ENCODE measurements around the gene UBTF. TPM values are rescaled to one million over a fixed set of nuclear protein-coding genes. Genes with fewer than 3 reads are reported as not detected.
A peak's percentile ranks its signal among the peaks of the same experiment; 100 is the strongest.

UBTF gene
- total RNA-seq, 1 donor from 2014 or later: 22.9 TPM

DNA sequence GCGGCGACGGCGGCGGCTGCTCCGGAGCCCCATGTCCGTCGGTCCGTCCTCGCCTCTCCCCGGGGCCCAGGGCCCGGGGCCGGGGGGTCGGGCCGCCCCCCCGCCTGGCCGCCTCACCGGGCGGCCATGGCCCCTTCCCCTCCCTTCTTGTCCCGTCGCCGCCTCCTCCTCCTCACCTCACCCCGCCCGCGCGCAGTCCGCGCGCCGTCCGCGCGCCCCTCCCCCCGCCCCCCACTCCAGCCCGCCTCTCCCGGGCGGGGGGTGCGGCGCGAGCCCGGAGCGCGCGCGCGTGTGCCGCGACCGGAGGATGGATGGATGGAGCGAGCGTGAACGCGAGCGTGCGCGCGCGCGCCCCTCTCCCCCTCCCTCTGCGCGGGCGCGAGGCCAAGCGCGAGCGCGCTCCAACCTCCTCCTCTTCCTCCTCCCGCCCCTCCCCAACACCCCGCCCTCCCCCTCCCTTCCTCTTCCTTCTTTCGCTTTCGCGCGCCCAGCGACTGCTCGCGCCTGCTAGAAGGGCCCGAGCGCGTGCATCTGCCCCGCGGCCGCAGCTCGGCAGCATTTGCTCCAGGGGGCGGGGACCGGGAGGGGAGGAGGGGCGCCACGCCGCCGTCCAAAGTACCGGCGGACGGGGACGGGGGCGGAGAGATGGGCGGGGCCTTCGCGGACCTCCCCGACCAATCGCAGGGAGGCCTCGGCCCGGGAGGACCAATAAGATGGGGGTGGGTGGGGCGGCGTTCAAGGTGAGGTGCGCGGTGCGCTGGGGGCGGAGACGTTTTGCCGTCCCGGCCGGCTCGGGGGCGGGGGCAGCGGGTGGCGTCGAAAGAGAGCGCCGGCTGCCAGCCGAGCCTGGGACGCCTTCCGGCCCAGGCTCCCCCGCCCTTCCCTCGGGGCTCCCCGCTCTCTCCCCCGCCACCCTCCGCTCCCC, 19.7 kb downstream of the UBTF start, which contains the start of gene ATXN7L3:
ATXN7L3 (minus strand) TSS at position 332 of the 925 bp plus-strand sequence. CDS start 1,814 bp downstream, outside the sequence.
- H3K36me3 ChIP-seq (ENCODE audit: control insufficient read depth, insufficient read depth, low read length): peaks cover 20% of the 10 kb centered on the region
- no peaks in the 10 kb centered on the region for H3K27me3 ChIP-seq (ENCODE audit: control insufficient read depth, insufficient read depth, low read length)
- peak within 1 kb of the TSS; percentile 82 for H3K4me3 ChIP-seq (ENCODE audit: low read depth, low read length)
- TF ChIP-seq, protein P1, sequence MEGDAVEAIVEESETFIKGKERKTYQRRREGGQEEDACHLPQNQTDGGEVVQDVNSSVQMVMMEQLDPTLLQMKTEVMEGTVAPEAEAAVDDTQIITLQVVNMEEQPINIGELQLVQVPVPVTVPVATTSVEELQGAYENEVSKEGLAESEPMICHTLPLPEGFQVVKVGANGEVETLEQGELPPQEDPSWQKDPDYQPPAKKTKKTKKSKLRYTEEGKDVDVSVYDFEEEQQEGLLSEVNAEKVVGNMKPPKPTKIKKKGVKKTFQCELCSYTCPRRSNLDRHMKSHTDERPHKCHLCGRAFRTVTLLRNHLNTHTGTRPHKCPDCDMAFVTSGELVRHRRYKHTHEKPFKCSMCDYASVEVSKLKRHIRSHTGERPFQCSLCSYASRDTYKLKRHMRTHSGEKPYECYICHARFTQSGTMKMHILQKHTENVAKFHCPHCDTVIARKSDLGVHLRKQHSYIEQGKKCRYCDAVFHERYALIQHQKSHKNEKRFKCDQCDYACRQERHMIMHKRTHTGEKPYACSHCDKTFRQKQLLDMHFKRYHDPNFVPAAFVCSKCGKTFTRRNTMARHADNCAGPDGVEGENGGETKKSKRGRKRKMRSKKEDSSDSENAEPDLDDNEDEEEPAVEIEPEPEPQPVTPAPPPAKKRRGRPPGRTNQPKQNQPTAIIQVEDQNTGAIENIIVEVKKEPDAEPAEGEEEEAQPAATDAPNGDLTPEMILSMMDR (IDR thresholded peaks at IDR 0.05; ENCODE audit: insufficient read depth, low read length, severe bottlenecking): no peak
- DNase-seq (ENCODE audit: low read depth) (peak; percentile 88), FAIRE-seq (no peak)

DNA sequence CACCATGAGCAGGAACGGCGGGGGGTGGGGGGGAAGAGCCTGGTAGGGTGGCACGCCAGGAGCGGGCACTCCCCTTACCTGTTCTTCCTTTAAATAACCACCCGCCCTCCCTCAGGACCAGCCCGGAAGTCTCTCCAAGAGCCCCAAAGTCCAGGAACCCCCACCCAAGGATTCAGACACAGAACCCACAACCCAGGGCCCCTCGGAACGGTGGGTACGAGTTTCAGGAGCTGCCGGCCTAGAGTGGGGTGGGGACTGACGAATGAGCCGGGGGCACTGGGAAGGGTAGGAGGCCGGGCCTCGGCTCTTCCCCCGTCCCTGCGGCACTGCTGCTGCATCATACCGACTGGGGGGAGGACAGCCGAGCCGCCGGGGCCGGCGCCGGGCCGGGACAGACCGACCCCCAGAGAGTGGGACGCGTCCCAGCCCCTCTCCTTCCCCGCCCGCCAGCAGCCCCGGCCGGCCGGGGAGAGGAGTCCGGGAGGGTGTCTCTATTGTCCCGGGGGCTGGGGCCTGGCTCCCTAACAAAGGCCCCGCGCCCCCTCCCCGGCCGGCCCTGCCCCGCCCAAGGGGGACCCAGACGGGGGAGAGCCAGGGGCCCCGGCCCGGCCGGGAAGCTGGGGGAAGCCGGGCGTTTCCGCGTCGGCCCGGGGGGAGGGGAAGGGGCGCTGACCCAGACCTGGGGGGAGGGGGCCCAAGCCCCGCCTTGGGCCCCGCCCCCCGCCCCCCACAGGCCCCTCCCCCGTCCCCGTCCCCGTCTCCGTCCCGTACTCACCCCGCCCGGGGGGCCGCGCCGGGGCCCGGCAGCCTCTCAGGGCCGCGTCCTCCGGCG, 20.5 kb downstream of the UBTF start:
- peak; percentile 29 for DNase-seq (ENCODE audit: low read depth)

DNA sequence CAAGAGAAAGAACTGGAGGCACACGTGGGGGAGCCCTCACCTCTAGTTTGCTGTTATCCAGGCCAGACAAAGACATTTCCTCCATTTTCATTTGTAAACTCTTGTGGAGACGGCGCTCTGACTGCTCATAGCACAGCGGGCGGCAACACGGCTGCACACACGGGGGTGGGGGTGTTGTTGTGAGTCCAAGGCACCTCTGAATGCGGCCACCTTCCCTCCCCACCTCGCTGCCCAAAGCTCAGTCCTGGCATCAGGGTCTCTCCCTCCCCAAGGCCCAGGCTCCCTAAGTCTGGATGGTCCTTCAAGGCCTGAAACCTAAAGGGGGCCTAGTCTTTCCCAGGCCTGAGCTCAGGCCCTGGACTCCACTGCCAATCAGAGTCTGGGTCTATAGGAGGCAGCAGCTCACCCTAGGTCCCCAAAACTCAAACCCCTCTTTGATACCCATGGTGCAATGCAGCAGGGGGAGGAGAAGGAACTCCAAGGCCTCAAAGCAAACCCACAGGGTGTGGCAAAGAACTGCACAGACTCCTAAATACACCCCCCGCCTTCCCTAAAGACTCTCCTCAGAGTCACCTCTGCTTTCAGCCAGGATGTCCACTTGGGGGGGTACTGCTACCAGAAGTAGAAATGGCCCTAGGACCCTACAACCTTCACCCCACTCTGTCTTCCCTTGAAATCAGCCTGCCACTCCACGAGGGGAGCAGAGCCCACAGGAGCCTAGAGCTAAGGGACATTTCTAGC, 21.3 kb downstream of the UBTF start:
- peak overlapping the region; percentile 73 for H3K4me3 ChIP-seq (ENCODE audit: low read depth, low read length)
- no peaks in the 10 kb centered on the region for H3K27me3 ChIP-seq (ENCODE audit: control insufficient read depth, insufficient read depth, low read length)
- FAIRE-seq (no peak), DNase-seq (ENCODE audit: low read depth) (peak; percentile 59)
- TF ChIP-seq, protein P1 (IDR thresholded peaks at IDR 0.05; ENCODE audit: insufficient read depth, low read length, severe bottlenecking): no peak
- H3K36me3 ChIP-seq (ENCODE audit: control insufficient read depth, insufficient read depth, low read length): peaks cover 31% of the 10 kb centered on the region

More for the DNA sequence above, 20.5 kb downstream of the UBTF start:
- Histone ChIP-seq H3K36me3 (ENCODE audit: control insufficient read depth, insufficient read depth, low read length) (peaks cover 26% of the 10 kb centered on the region), H3K27me3 (ENCODE audit: control insufficient read depth, insufficient read depth, low read length) (no peaks in the 10 kb centered on the region), H3K4me3 (ENCODE audit: low read depth, low read length) (peak overlapping the region; percentile 73)
- no peak for FAIRE-seq
- TF ChIP-seq, protein P1 (IDR thresholded peaks at IDR 0.05; ENCODE audit: insufficient read depth, low read length, severe bottlenecking): no peak

DNA sequence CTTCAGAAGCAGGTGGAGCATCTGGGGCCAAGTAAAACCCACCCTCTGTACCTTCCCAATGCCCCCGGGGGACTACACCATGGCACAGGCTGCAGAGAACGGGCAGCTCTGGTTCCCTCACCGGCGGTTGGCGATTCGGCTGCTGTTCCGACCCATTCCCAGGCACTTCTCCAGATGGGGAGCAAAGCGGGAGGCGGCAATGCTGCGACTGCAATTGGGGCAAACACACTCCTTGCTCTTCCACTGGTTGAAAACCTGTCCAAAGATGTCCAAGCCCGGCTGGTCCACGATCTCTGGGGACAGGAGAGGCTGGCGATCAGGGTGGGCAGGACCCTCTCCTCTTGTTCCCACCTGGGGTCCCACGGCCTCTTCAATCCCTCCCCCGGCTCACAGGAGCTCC, 22.4 kb downstream of the UBTF start:
- Histone ChIP-seq H3K27me3 (ENCODE audit: control insufficient read depth, insufficient read depth, low read length) (no peaks in the 10 kb centered on the region), H3K36me3 (ENCODE audit: control insufficient read depth, insufficient read depth, low read length) (peaks cover 33% of the 10 kb centered on the region), H3K4me3 (ENCODE audit: low read depth, low read length) (no peak overlapping the region)
- TF ChIP-seq, protein P1 (IDR thresholded peaks at IDR 0.05; ENCODE audit: insufficient read depth, low read length, severe bottlenecking): no peak
- FAIRE-seq (no peak), DNase-seq (ENCODE audit: low read depth) (no peak)

DNA sequence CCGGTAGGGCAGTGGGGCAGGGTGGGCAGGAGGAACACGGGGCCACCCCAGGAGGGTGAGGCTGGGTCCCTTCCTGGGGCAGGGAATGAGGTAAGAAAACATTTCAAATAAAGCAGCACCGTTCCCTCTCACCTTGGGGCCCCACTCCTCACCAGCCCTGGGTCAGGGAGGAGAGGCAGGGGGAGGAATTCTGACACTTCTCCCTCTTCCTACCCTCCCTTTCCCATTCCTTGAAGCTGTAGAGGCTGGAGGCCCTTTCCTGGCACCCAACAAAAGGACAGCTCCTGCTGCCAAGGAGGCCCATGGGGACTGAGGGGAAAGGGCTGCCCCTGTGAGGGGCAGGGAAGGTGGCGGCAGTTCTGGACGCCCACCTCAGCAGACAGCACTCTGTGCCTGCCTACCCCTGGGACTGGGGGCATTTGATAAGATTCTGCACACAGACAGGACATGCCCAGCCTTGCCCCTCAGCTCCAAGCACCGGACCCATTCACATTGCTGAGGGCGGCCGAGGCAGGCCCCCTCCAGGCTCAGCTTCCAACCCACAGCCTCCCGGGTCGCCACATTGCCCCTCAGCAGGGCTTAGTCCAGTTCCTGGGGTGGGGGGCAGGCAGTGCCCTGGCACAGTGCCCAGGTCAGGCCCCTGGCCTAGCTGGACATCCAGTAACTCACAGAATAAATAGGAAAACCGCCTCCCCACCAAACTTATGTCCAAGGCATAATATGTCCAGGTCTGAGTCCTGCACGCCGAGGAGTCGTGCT, 26.0 kb downstream of the UBTF start:
- FAIRE-seq (no peak), DNase-seq (ENCODE audit: low read depth) (no peak)
- Histone ChIP-seq H3K36me3 (ENCODE audit: control insufficient read depth, insufficient read depth, low read length) (peaks cover 42% of the 10 kb centered on the region), H3K4me3 (ENCODE audit: low read depth, low read length) (no peak overlapping the region), H3K27me3 (ENCODE audit: control insufficient read depth, insufficient read depth, low read length) (no peaks in the 10 kb centered on the region)
- TF ChIP-seq, protein P1 (IDR thresholded peaks at IDR 0.05; ENCODE audit: insufficient read depth, low read length, severe bottlenecking): no peak

Data from bronchial epithelial cell (primary cell).